Mesendoderm (in vitro differentiated cells): ENCODE measurements around the gene ANKRD37. TPM values are rescaled to one million over a fixed set of nuclear protein-coding genes. Genes with fewer than 3 reads are reported as not detected.

Experiments used
- DNase-seq: peaks from one replicate; pipeline ENCODE4 v3.0.0; 2013
- H2AK5ac ChIP-seq: 2 replicates; pipeline ENCODE4 v1.6.1; 2013; ENCODE audit warnings: low read length, inconsistent platforms
- H2BK120ac ChIP-seq: 2 replicates; pipeline ENCODE4 v1.6.1; 2013; ENCODE audit warnings: low read depth, mild to moderate bottlenecking, low read length, moderate library complexity, mixed read lengths
- H2BK15ac ChIP-seq: replicated peaks from 2 replicates; pipeline ENCODE4 v1.6.1; 2013; ENCODE audit warnings: low read depth, mild to moderate bottlenecking, moderate library complexity
- H2BK5ac ChIP-seq: 2 replicates; pipeline ENCODE4 v1.6.1; 2013; ENCODE audit warnings: low read length, inconsistent platforms
- H3K18ac ChIP-seq: 2 replicates; pipeline ENCODE4 v1.6.1; 2013; ENCODE audit warnings: mild to moderate bottlenecking, low read length, mixed read lengths
- H3K23ac ChIP-seq: one replicate; pipeline ENCODE4 v1.6.1; 2013; ENCODE audit warnings: low read length
- H3K27ac ChIP-seq: 2 replicates; pipeline ENCODE4 v1.5.1; 2013; ENCODE audit warnings: low read depth, mild to moderate bottlenecking, inconsistent platforms, low read length, moderate library complexity
- H3K27me3 ChIP-seq: 2 replicates; pipeline ENCODE4 v1.6.1; 2013; ENCODE audit warnings: low read length, control low read depth, mild to moderate bottlenecking, inconsistent platforms; ENCODE audit not compliant: insufficient read depth, poor library complexity
- H3K36me3 ChIP-seq: 2 replicates; pipeline ENCODE4 v1.6.1; 2013; ENCODE audit warnings: low read length, inconsistent platforms; ENCODE audit not compliant: control insufficient read depth, insufficient read depth
- H3K4ac ChIP-seq: one replicate; pipeline ENCODE4 v1.6.1; 2013; ENCODE audit warnings: low read depth, mild to moderate bottlenecking, low read length, moderate library complexity
- H3K4me1 ChIP-seq: 2 replicates; pipeline ENCODE4 v1.6.1; 2013; ENCODE audit warnings: low read depth, low read length, inconsistent platforms; ENCODE audit not compliant: control insufficient read depth
- H3K4me2 ChIP-seq: 2 replicates; pipeline ENCODE4 v1.6.1; 2013; ENCODE audit warnings: low read length
- H3K4me3 ChIP-seq: 2 replicates; pipeline ENCODE4 v1.5.1; 2013; ENCODE audit warnings: mild to moderate bottlenecking, low read length
- H3K56ac ChIP-seq: one replicate; pipeline ENCODE4 v1.6.1; 2013; ENCODE audit warnings: low read length
- H3K79me1 ChIP-seq: 2 replicates; pipeline ENCODE4 v1.6.1; 2013; ENCODE audit warnings: low read length, inconsistent platforms
- H3K79me2 ChIP-seq: 2 replicates; pipeline ENCODE4 v1.6.1; 2013; ENCODE audit warnings: mild to moderate bottlenecking, low read length; ENCODE audit not compliant: control insufficient read depth, insufficient read depth
- H3K9ac ChIP-seq: 2 replicates; pipeline ENCODE4 v1.6.1; 2013; ENCODE audit warnings: low read length, inconsistent platforms
- H4K5ac ChIP-seq: one replicate; pipeline ENCODE4 v1.6.1; 2013; ENCODE audit warnings: low read length
- H4K8ac ChIP-seq: one replicate; pipeline ENCODE4 v1.6.1; 2013; ENCODE audit warnings: low read depth, mild to moderate bottlenecking, control low read depth, low read length, moderate library complexity
- WGBS: extraction: QIAGEN DNeasy Blood & Tissue Kit; methylation state at CpG from one replicate; pipeline ENCODE4 v1.1.7; 2013; ENCODE audit warnings: low lambda C conversion rate, missing lambda C conversion rate; ENCODE audit not compliant: insufficient coverage; ENCODE audit errors: extremely low coverage; 5-methylcytosine and 5-hydroxymethylcytosine counted together
- small RNA-seq: library from polyadenylated mRNA; stranded (forward); fragments of <200 nt; extraction: miRNeasy Mini kit (QIAGEN cat#:217004); gene quantifications from one replicate; pipeline ENCODE3, GENCODE V24; 2013; ENCODE audit not compliant: insufficient read depth

The ANKRD37 gene

GRCh38 chr4:185437809-185438208, 41.2 kb downstream of the ANKRD37 start:
- Histone ChIP-seq H2BK5ac (no peak overlapping the region), H3K4me3 (no peak overlapping the region), H3K9ac (no peak overlapping the region), H3K27ac (no peak overlapping the region), H3K4me1 (no peaks in the 10 kb centered on the region), H4K8ac (no peak overlapping the region), H4K5ac (no peak overlapping the region), H3K27me3 (no peaks in the 10 kb centered on the region), H3K79me2 (no peaks in the 10 kb centered on the region), H2BK15ac (no peak overlapping the region), H3K56ac (no peak overlapping the region), H3K4ac (no peak overlapping the region), H2BK120ac (no peak overlapping the region), H2AK5ac (no peak overlapping the region), H3K79me1 (no peaks in the 10 kb centered on the region), H3K18ac (no peak overlapping the region), H3K23ac (no peak overlapping the region), H3K4me2 (no peak overlapping the region), H3K36me3 (no peaks in the 10 kb centered on the region)
- DNase-seq = no peak

- H2BK5ac ChIP-seq = no peak overlapping the region
- H4K8ac ChIP-seq = no peak overlapping the region
- no peak overlapping the region for H3K27ac ChIP-seq
- no peak overlapping the region for H3K23ac ChIP-seq
- no peak overlapping the region for H3K56ac ChIP-seq
- H3K27me3 ChIP-seq = no peaks in the 10 kb centered on the region
- H3K9ac ChIP-seq = no peak overlapping the region
- H2AK5ac ChIP-seq = no peak overlapping the region
- H3K4ac ChIP-seq = no peak overlapping the region
- H2BK120ac ChIP-seq = no peak overlapping the region
- no peak for DNase-seq
- no peak overlapping the region for H3K4me3 ChIP-seq
- H3K79me1 ChIP-seq = no peaks in the 10 kb centered on the region
- no peak overlapping the region for H3K18ac ChIP-seq
- no peak overlapping the region for H2BK15ac ChIP-seq
- H4K5ac ChIP-seq = no peak overlapping the region
- H3K4me1 ChIP-seq = no peaks in the 10 kb centered on the region
- no CpG with 5 or more reads among the region's 2 CpGs for WGBS
- H3K4me2 ChIP-seq = no peak overlapping the region
- H3K79me2 ChIP-seq = no peaks in the 10 kb centered on the region
- H3K36me3 ChIP-seq = no peaks in the 10 kb centered on the region
These were observed 44.8 kb downstream of the ANKRD37 start for GRCh38 chr4:185441479-185441878.

- H3K27ac ChIP-seq = no peak overlapping the region
- no peak overlapping the region for H3K4me3 ChIP-seq
- DNase-seq = no peak
- no peak overlapping the region for H2BK15ac ChIP-seq
- H4K5ac ChIP-seq = no peak overlapping the region
- H2BK5ac ChIP-seq = no peak overlapping the region
- H3K18ac ChIP-seq = no peak overlapping the region
- H3K4me1 ChIP-seq = no peaks in the 10 kb centered on the region
- H3K79me2 ChIP-seq = no peaks in the 10 kb centered on the region
- no peaks in the 10 kb centered on the region for H3K36me3 ChIP-seq
- no peak overlapping the region for H3K4ac ChIP-seq
- no peak overlapping the region for H3K23ac ChIP-seq
- no peak overlapping the region for H3K4me2 ChIP-seq
- H2AK5ac ChIP-seq = no peak overlapping the region
- H4K8ac ChIP-seq = no peak overlapping the region
- H3K79me1 ChIP-seq = no peaks in the 10 kb centered on the region
- no peak overlapping the region for H2BK120ac ChIP-seq
- H3K27me3 ChIP-seq = no peaks in the 10 kb centered on the region
- no peak overlapping the region for H3K9ac ChIP-seq
- no peak overlapping the region for H3K56ac ChIP-seq
- no CpG with 5 or more reads among the region's 2 CpGs for WGBS
These were observed 48.6 kb downstream of the ANKRD37 start for GRCh38 chr4:185445209-185445608.

Small RNAs within 50 kb of the gene (small RNA-seq; reads per million reads assigned to genes)
- gene RF00019 = not detected
